HG03097 (cell line): ENCODE data around the gene EHMT1.
"Not testable (repeated sequence)": the region's sequence is repeated elsewhere in the genome, so short reads cannot be mapped to it uniquely, and the experiment has no call there.

Experiments
- ATAC-seq: cut with Tn5 transposase; IDR thresholded peaks from one replicate; pipeline ENCODE4 v1.9.1; 2021; ENCODE audit not compliant: unreplicated experiment, low FRiP score

EHMT1 gene

GRCh38 chr9:137798901-137799629 lies 180.3 kb downstream of the EHMT1 start:
- no peak for ATAC-seq

GRCh38 chr9:137799630-137799983 lies 180.8 kb downstream of the EHMT1 start:
- no peak for ATAC-seq

- ATAC-seq, result no peak
Observed at GRCh38 chr9:137800196-137801022, 181.6 kb downstream of the EHMT1 start.

GRCh38 chr9:137801023-137801319 lies 182.2 kb downstream of the EHMT1 start:
- no peak for ATAC-seq

- ATAC-seq, result no peak
Observed at GRCh38 chr9:137802021-137802420, 183.2 kb downstream of the EHMT1 start.

GRCh38 chr9:137802521-137803243 lies 183.9 kb downstream of the EHMT1 start:
- ATAC-seq, result no peak

GRCh38 chr9:137804908-137805630 lies 186.3 kb downstream of the EHMT1 start:
- no peak for ATAC-seq

GRCh38 chr9:137807721-137808703 lies 189.2 kb downstream of the EHMT1 start:
- no peak for ATAC-seq

GRCh38 chr9:137809040-137809576 lies 190.3 kb downstream of the EHMT1 start:
- ATAC-seq, result no peak

- ATAC-seq, result not testable (repeated sequence)
Observed at GRCh38 chr9:137809726-137810450, 191.1 kb downstream of the EHMT1 start.

GRCh38 chr9:137811283-137811870 lies 192.6 kb downstream of the EHMT1 start:
- ATAC-seq, result no peak

GRCh38 chr9:137812356-137813023 lies 193.7 kb downstream of the EHMT1 start:
- ATAC-seq, result no peak

- ATAC-seq, result no peak
Observed at GRCh38 chr9:137813167-137813566, 194.4 kb downstream of the EHMT1 start.

GRCh38 chr9:137813651-137814415 lies 195.0 kb downstream of the EHMT1 start:
- no peak for ATAC-seq

- ATAC-seq, result no peak
Observed at GRCh38 chr9:137814436-137814835, 195.6 kb downstream of the EHMT1 start.

GRCh38 chr9:137814841-137815240 lies 196.0 kb downstream of the EHMT1 start:
- no peak for ATAC-seq
